CD4-positive, alpha-beta memory T cell (primary cell): ENCODE results near the gene ELOVL6. TPM values are rescaled to one million over a fixed set of nuclear protein-coding genes. Genes with fewer than 3 reads are reported as not detected.
A peak's percentile ranks its signal among the peaks of the same experiment; 100 is the strongest.

Experiments used
- CTCF ChIA-PET: fragments of 350-600 bp; sonication (Branson Sonifier 250); formaldehyde crosslinking; loops from one replicate; lab custom pipeline; 2021; ENCODE audit warnings: inconsistent platforms; ENCODE audit not compliant: partially characterized antibody; lab: Charles Lee
- POLR2A ChIA-PET: fragments of 350-600 bp; sonication (Branson Sonifier 250); formaldehyde crosslinking; loops from one replicate; lab custom pipeline; 2021; ENCODE audit not compliant: partially characterized antibody; lab: Charles Lee
- DNase-seq, 5 donors: peaks; one replicate each; pipeline versions ENCODE4 v3.0.0 to v3.0.0-alpha.2; 2020 to 2022; ENCODE audit warnings: mixed read lengths in 1 of 5
- H3K27ac ChIP-seq: one replicate; pipeline ENCODE4 v1.7.0; 2013; ENCODE audit warnings: low read depth, low read length
- H3K27me3 ChIP-seq: 2 replicates; pipeline ENCODE4 v1.7.0; 2013; ENCODE audit warnings: mild to moderate bottlenecking, low read length, moderate library complexity; ENCODE audit not compliant: insufficient read depth
- H3K36me3 ChIP-seq: 2 replicates; pipeline ENCODE4 v1.7.0; 2013; ENCODE audit warnings: mild to moderate bottlenecking, low read length, moderate library complexity; ENCODE audit not compliant: insufficient read depth
- H3K4me1 ChIP-seq: 2 replicates; pipeline ENCODE4 v1.7.0; 2013; ENCODE audit warnings: mild to moderate bottlenecking, low read length, moderate library complexity; ENCODE audit not compliant: insufficient read depth
- H3K4me3 ChIP-seq, 2 donors: one replicate each; pipeline ENCODE4 v1.7.0; 2013; ENCODE audit warnings: low read length in 2 of 2, mild to moderate bottlenecking in 1 of 2
- H3K9me3 ChIP-seq, 2 donors: one replicate each; pipeline ENCODE4 v1.7.0; 2013; ENCODE audit warnings: low read length in 2 of 2, control low read depth in 1 of 2; ENCODE audit not compliant: control insufficient read depth in 1 of 2
- H3K27ac Mint-ChIP-seq, 7 donors: one replicate each; pipeline ENCODE4 v1.8.0; 2020 to 2021; ENCODE audit warnings: mixed read lengths in 7 of 7, mild to moderate bottlenecking in 6 of 7, inconsistent platforms in 3 of 7, moderate library complexity in 3 of 7
- H3K27me3 Mint-ChIP-seq, 2 donors: one replicate each; pipeline ENCODE4 v1.8.0; 2020 to 2021; ENCODE audit warnings: mixed read lengths in 2 of 2
- H3K36me3 Mint-ChIP-seq, 2 donors: one replicate each; pipeline ENCODE4 v1.8.0; 2020 to 2021; ENCODE audit warnings: mixed read lengths in 2 of 2, inconsistent platforms in 1 of 2, mild to moderate bottlenecking in 1 of 2
- H3K4me1 Mint-ChIP-seq, 4 donors: one replicate each; pipeline ENCODE4 v1.8.0; 2020 to 2021; ENCODE audit warnings: mixed read lengths in 4 of 4, mild to moderate bottlenecking in 1 of 4
- H3K4me3 Mint-ChIP-seq, 8 donors: one replicate each; pipeline ENCODE4 v1.8.0; 2020 to 2021; ENCODE audit warnings: mixed read lengths in 8 of 8, mild to moderate bottlenecking in 7 of 8, moderate library complexity in 6 of 8, inconsistent platforms in 3 of 8
- H3K9me3 Mint-ChIP-seq, 8 donors: one replicate each; pipeline ENCODE4 v1.8.0; 2020 to 2021; ENCODE audit warnings: mixed read lengths in 8 of 8, mild to moderate bottlenecking in 5 of 8, inconsistent platforms in 3 of 8, moderate library complexity in 1 of 8
- intact Hi-C: fragments of 100-400 bp; cut with micrococcal nuclease; formaldehyde crosslinking; loops from one replicate; pipeline ENCODE4 v1.15.1; 2023
- polyA plus RNA-seq, 2 donors: library from polyadenylated mRNA; unstranded; fragments of 300-500 nt; fragmentation: Illumina TruSeq; gene quantifications; one replicate each; pipeline ENCODE4 v1.2.3, GENCODE V29; 2021
- total RNA-seq, 2 experiments: library from RNA; stranded (reverse); gene quantifications; one replicate each; pipeline ENCODE4 v1.2.3, GENCODE V29; 2021

ELOVL6 gene
- total and polyA plus RNA-seq, 4 experiments from 2014 or later = 1.1 to 3.4 (median 2.3) TPM

DNA sequence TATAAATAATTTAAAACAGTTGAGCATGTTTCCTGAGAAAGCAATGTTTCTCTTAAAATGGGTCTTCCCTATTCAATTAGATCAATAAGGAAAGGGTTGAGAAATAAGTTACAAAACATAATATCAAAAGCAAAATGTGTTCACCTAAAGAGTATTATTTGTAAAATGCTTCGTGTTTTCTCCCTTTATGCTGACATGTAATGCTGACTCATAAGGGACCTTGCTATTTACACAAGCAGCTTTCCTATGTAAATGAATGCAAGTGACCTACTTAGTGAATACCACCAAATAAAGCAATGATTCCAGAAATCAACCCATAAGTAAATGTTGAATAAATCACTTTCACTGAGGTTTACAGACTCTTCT lies 91.5 kb downstream of the ELOVL6 start:
- intact Hi-C loops = no loop called here
- Histone ChIP-seq H3K27me3 (no peaks in the 10 kb centered on the region), H3K4me1 (no peaks in the 10 kb centered on the region), H3K9me3 (no peaks in the 10 kb centered on the region), H3K36me3 (no peaks in the 10 kb centered on the region), H3K4me3 (no peak overlapping the region), H3K27ac (no peak overlapping the region)
- ChIA-PET POLR2A (no interaction called here), CTCF (no interaction called here)
- Mint-ChIP-seq H3K27me3 (peaks cover 0 to 1% of the 10 kb centered on the region in 2 donors), H3K27ac (peak overlapping the region in 1 of 7 donors; percentile 29), H3K9me3 (no peaks in the 10 kb centered on the region), H3K36me3 (peaks cover 0 to 11% of the 10 kb centered on the region in 2 donors), H3K4me1 (peaks cover 0 to 3% (median under 1%) of the 10 kb centered on the region in 4 donors), H3K4me3 (no peak overlapping the region)
- no peak for DNase-seq

DNA sequence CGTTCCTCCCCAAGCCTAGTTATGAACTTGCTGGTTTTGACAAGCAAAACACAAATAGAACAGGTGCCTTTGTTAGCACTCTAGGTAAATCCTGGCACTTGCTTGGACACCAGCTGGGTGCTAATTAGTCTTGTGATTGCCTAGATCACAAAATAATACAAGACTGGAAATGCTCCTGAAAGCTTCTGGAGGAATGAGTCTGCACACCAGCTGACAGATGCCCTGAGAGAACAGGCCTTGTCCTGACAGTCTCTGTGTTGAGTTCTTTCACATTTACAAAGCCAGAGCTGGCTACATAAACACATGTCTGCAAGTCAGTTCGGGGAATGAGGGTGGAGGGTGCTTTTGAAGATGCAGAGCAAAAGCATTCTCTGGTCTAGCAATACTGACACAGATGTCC lies 93.8 kb downstream of the ELOVL6 start:
- H3K27ac Mint-ChIP-seq = no peak overlapping the region
- no peak for DNase-seq
- H3K27me3 Mint-ChIP-seq = no peaks in the 10 kb centered on the region
- intact Hi-C loops = no loop called here
- ChIA-PET CTCF (no interaction called here), POLR2A (no interaction called here)
- no peaks in the 10 kb centered on the region for H3K4me1 ChIP-seq
- H3K4me3 Mint-ChIP-seq = no peak overlapping the region
- no peak overlapping the region for H3K27ac ChIP-seq
- no peaks in the 10 kb centered on the region for H3K9me3 Mint-ChIP-seq
- no peaks in the 10 kb centered on the region for H3K9me3 ChIP-seq
- peaks cover 0 to 2% (median under 1%) of the 10 kb centered on the region in 4 donors for H3K4me1 Mint-ChIP-seq
- H3K4me3 ChIP-seq = no peak overlapping the region
- no peaks in the 10 kb centered on the region for H3K27me3 ChIP-seq
- peaks cover 0 to 7% of the 10 kb centered on the region in 2 donors for H3K36me3 Mint-ChIP-seq
- H3K36me3 ChIP-seq = no peaks in the 10 kb centered on the region

DNA sequence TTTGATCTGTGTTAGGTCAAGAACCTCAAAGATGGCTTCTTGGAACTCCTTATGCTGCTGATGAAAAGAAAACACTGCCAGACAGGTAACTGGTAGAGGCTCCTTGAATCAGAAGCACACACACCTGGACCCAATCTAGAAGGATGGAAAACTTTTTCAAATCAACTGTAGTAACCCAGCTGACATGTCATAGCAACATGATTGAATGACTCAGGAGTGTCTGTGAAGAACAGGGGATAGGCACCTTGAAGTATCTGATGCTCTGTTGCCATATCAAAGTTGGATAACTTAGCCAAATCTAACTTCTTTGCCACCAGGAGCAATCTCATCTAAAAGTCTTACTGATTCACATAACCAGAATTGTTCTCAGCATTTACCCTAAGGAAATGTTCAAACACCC lies 98.8 kb downstream of the ELOVL6 start:
- H3K4me1 ChIP-seq = no peaks in the 10 kb centered on the region
- no peaks in the 10 kb centered on the region for H3K36me3 ChIP-seq
- Mint-ChIP-seq H3K4me3 (no peak overlapping the region), H3K9me3 (no peaks in the 10 kb centered on the region), H3K27ac (no peak overlapping the region), H3K4me1 (no peaks in the 10 kb centered on the region), H3K36me3 (peaks cover 0 to 6% of the 10 kb centered on the region in 2 donors), H3K27me3 (no peaks in the 10 kb centered on the region)
- H3K27me3 ChIP-seq = no peaks in the 10 kb centered on the region
- no peak overlapping the region for H3K4me3 ChIP-seq
- intact Hi-C loops = no loop called here
- no peaks in the 10 kb centered on the region for H3K9me3 ChIP-seq
- POLR2A ChIA-PET = no interaction called here
- CTCF ChIA-PET = no interaction called here
- H3K27ac ChIP-seq = no peak overlapping the region
- no peak for DNase-seq

GRCh38 chr4:110096405-110096804 lies 102.0 kb downstream of the ELOVL6 start:
- POLR2A ChIA-PET = no interaction called here
- DNase-seq = no peak
- CTCF ChIA-PET = interaction anchor here (1.4 kb wide), 1 partner anchor 47 kb away, joined by 5 read pairs; no protein-coding TSS in a partner anchor
- Histone ChIP-seq H3K9me3 (no peaks in the 10 kb centered on the region), H3K36me3 (no peaks in the 10 kb centered on the region), H3K27ac (no peak overlapping the region), H3K4me1 (no peaks in the 10 kb centered on the region), H3K27me3 (no peaks in the 10 kb centered on the region), H3K4me3 (no peak overlapping the region)
- intact Hi-C loops = no loop called here
- no peaks in the 10 kb centered on the region for H3K27me3 Mint-ChIP-seq
- peaks cover 0 to 2% of the 10 kb centered on the region in 2 donors for H3K36me3 Mint-ChIP-seq
- H3K4me3 Mint-ChIP-seq = no peak overlapping the region
- H3K27ac Mint-ChIP-seq = no peak overlapping the region
- H3K4me1 Mint-ChIP-seq = no peaks in the 10 kb centered on the region
- no peaks in the 10 kb centered on the region for H3K9me3 Mint-ChIP-seq

GRCh38 chr4:110092646-110093045 lies 105.8 kb downstream of the ELOVL6 start:
- H3K36me3 ChIP-seq = no peaks in the 10 kb centered on the region
- H3K27me3 Mint-ChIP-seq = no peaks in the 10 kb centered on the region
- H3K9me3 ChIP-seq = no peaks in the 10 kb centered on the region
- no peaks in the 10 kb centered on the region for H3K9me3 Mint-ChIP-seq
- H3K27me3 ChIP-seq = no peaks in the 10 kb centered on the region
- ChIA-PET CTCF (no interaction called here), POLR2A (no interaction called here)
- no peak overlapping the region for H3K4me3 Mint-ChIP-seq
- H3K4me1 ChIP-seq = no peaks in the 10 kb centered on the region
- no peak overlapping the region for H3K27ac ChIP-seq
- H3K4me1 Mint-ChIP-seq = peaks cover 8 to 15% (median 13%) of the 10 kb centered on the region in 4 donors
- H3K36me3 Mint-ChIP-seq = peaks cover 0 to 2% of the 10 kb centered on the region in 2 donors
- intact Hi-C loops = no loop called here
- no peak overlapping the region for H3K4me3 ChIP-seq
- DNase-seq = no peak
- H3K27ac Mint-ChIP-seq = no peak overlapping the region

- peaks cover 0 to 2% of the 10 kb centered on the region in 2 donors for H3K36me3 Mint-ChIP-seq
- Histone ChIP-seq H3K4me3 (no peak overlapping the region), H3K9me3 (no peaks in the 10 kb centered on the region), H3K27ac (no peak overlapping the region), H3K27me3 (no peaks in the 10 kb centered on the region), H3K4me1 (no peaks in the 10 kb centered on the region), H3K36me3 (no peaks in the 10 kb centered on the region)
- H3K27ac Mint-ChIP-seq = no peak overlapping the region
- DNase-seq = no peak
- no peaks in the 10 kb centered on the region for H3K9me3 Mint-ChIP-seq
- H3K27me3 Mint-ChIP-seq = no peaks in the 10 kb centered on the region
- no peak overlapping the region for H3K4me3 Mint-ChIP-seq
- intact Hi-C loops = no loop called here
- ChIA-PET CTCF (no interaction called here), POLR2A (no interaction called here)
- peaks cover 8 to 18% (median 14%) of the 10 kb centered on the region in 4 donors for H3K4me1 Mint-ChIP-seq
These were observed 106.8 kb downstream of the ELOVL6 start for GRCh38 chr4:110091434-110092140.

- H3K27ac Mint-ChIP-seq = peak overlapping the region in 2 of 7 donors; percentile 24 to 66
- Histone ChIP-seq H3K36me3 (no peaks in the 10 kb centered on the region), H3K4me1 (peaks cover 11% of the 10 kb centered on the region), H3K27me3 (no peaks in the 10 kb centered on the region), H3K27ac (no peak overlapping the region), H3K4me3 (no peak overlapping the region), H3K9me3 (no peaks in the 10 kb centered on the region)
- H3K9me3 Mint-ChIP-seq = peaks cover 0 to 1% (median 0%) of the 10 kb centered on the region in 8 donors
- ChIA-PET CTCF (interaction anchor here (1.1 kb wide), 1 partner anchor 39 kb away, joined by 4 read pairs; no protein-coding TSS in a partner anchor), POLR2A (interaction anchor here (0.6 to 1.0 kb wide), 3 partner anchors 76 to 880 kb away, joined by 3 to 4 read pairs (median 4); no protein-coding TSS in a partner anchor)
- H3K27me3 Mint-ChIP-seq = no peaks in the 10 kb centered on the region
- H3K36me3 Mint-ChIP-seq = peaks cover 0 to 2% of the 10 kb centered on the region in 2 donors
- intact Hi-C loops = no loop called here
- peak in 1 of 5 donors; percentile 2 for DNase-seq
- peaks cover 17 to 38% (median 27%) of the 10 kb centered on the region in 4 donors for H3K4me1 Mint-ChIP-seq
- H3K4me3 Mint-ChIP-seq = peak overlapping the region in 2 of 8 donors; percentile 5 to 50
These were observed 109.7 kb downstream of the ELOVL6 start for GRCh38 chr4:110088670-110089069.
